NCI-H2196 (cell line): ENCODE data around the gene RHO.

Source experiments
- DNase-seq: peaks from one replicate; lab custom pipeline; 2025; ENCODE audit not compliant: unreplicated experiment; lab: John Stamatoyannopoulos, UW

Gene RHO

DNA sequence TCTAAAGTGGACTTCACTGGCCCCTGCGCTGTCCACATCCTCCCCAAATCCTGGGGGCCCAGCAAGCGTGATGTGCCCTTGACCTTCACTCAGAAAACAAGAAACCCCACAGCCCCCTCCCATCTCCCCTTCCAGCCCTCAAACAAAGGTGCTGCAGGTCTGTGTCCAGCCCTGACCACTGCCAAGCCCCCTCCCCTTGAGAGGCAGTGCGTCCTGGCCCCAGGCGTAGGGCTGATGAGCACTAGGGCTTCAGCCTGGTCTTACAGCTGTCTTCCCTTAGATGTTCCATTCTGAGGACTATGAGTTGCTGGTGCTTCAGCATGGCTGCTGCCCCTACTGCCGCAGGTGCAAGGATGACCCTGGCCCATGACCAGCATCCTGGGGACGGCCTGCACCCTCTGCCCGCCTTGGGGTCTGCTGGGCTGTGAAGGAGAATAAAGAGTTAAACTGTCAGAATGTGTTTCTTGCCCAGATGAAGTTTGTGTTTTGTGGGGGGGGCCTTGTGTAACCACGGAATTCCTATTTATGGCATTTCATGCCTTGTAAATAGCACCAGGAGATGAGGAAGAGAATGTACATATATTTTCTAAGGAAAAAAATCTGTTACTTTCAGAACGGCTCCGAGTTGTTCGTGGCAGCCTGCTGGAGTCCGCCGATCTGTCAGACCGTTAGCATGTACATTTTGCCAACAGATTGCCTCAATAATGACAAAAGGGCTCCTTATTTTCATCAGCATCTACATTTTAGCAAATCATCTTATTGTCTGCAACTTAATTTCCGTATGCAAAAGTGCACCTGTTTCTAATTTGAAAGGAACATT lies 8.3 kb upstream of the RHO start:
- DNase-seq, result no peak

DNA sequence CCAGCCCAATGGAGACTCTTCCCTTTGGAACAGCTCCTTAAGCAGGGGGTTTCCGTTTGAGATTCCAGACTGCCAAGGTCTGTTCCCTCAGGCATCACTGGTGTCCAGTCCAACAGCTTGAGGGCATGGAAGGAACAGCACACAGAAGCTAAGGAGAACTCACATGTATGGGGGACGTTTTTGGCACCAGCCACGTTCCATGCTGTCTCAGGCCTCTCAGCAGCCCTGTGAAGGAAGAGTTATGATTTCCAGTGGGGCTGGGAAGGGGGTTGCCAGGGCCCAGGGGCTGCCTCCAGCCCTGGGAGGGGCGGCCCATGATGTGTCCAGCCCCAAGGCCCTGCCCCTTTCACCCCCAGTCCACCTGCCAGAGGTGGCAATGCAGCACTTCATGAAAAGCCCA lies 7.5 kb upstream of the RHO start:
- DNase-seq, result no peak

DNA sequence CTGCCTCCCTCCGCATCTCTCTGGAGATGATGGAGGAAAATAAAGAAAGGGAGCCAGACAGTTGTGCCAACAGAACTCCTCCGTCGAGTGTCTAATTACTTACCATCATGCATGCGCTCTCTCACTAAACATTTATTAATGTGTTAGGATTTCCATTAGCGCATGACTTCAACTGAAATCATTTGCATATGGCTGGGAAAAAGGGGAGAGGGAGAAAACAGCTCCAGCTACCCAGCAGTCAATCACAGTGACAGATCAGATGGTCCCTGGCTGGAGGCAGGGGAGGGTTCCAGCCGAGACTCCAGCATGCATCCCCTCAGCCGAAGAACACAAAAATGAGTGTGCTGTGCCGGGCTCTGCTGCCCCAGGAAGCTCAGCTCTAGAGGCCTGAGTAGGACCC lies 6.8 kb upstream of the RHO start:
- DNase-seq, result no peak

DNA sequence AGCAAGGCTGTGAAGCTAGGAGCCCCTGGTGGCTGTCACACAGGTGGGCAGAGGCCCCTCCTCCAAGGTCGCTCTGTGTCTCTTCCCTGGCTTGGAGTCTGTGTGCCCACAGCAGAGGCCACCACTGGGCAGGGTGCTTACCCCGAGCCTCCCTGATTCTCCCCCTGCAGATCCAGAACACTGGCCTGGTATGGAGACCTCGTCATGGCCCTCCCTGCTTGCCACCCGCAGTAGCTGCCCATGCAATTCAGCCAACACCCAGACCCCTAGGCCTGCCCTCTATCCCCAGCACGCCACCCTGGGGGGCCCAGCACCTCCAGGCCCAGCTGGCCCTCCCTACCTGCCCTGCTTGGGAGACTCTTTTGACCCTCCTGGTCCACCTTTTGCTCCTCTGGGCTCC lies 5.5 kb upstream of the RHO start:
- no peak for DNase-seq

DNA sequence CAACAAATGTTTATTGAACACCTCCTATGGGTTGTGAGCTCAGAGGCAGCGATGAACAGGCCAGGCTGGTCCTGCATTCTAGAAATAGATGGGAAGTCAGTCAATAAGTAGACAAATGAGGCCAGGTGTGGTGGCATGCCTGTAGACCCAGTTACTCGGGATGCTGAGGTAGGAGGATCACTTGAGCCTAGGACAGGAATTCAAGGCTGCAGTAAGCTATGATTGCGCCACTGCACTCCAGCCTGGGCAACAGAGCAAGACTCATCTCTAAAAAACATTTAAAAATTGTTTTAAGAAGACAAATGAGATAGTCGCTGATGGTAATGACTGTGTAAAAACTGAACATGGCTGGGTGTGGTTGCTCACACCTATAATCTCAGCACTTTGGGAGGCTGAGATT lies 4.4 kb upstream of the RHO start:
- no peak for DNase-seq

DNA sequence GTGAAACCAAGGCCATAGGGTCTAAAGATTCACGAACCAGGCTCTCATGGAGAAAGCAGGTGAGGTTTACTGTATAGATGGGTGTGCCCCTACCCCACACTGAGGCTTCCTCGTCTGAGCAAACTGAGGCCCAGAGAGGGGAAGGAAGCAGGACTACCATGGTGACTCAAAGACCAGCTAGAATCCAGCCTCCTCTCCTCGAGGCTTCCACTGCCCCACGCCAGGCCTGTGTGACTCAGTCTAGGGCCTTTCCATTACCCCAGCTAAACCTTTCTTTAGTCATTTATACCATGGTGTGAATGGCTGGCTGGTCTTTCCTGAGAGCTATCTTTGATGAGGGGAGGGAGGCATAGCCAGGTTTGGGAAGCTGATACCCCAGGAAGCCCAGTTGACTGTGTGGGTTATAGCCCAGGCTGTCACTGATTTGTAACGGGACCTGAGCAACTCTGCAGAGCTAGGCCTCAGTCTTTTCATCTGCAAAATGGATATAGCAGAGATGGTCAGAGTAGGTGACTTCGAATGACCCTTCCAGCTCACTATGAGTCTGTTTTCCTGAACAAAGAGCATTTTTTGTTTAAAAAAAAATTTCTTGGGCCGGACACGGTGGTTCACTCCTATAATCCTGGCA lies 3.0 kb upstream of the RHO start:
- no peak for DNase-seq

DNA sequence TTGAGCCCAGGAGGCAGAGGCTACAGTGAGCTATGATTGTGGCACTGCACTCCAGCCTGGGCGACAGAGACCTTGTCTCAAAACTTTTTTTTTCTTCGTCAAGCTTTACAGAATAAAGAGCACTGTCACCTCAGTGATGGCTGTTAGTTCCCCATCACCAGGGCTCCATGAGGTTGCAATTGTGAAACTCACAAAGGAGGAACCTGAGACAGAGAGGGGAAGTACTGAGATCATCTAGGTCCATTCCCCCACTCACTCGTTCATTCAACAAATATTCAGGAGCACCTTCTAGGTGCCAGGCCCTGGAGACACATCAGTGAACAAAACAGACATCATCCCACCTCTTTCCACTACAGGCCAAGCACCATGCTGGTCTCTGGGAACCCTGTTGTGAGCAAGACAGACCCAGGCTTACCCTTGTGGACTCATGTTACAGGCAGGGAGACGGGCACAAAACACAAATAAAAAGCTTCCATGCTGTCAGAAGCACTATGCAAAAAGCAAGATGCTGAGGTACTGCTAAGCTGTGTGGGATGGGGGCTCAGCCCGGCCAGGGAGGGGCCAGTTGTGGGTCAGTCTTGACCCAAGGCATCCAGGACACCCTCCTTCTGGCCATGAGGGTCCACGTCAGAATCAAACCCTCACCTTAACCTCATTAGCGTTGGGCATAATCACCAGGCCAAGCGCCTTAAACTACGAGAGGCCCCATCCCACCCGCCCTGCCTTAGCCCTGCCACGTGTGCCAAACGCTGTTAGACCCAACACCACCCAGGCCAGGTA lies 2.1 kb upstream of the RHO start:
- no peak for DNase-seq

DNA sequence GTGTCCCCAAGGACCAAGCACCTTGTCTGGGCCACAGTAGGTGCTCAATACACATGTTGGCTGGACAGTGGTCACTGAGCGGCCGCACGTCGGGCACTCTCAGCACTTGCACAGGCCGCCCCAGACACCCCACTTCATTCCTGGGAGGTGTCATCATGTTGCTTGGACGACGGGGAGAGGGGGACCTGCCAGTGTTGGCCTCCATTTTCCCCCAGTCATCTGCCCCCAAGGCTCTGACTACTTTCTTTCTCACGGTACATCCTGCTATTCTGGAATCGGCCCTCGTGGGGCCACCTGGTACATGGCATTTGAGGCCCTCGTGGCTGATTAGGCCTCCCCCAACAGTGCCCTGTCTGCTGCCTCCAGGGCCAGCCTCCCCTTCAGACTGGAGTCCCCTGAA lies 1.2 kb upstream of the RHO start:
- DNase-seq, result no peak

DNA sequence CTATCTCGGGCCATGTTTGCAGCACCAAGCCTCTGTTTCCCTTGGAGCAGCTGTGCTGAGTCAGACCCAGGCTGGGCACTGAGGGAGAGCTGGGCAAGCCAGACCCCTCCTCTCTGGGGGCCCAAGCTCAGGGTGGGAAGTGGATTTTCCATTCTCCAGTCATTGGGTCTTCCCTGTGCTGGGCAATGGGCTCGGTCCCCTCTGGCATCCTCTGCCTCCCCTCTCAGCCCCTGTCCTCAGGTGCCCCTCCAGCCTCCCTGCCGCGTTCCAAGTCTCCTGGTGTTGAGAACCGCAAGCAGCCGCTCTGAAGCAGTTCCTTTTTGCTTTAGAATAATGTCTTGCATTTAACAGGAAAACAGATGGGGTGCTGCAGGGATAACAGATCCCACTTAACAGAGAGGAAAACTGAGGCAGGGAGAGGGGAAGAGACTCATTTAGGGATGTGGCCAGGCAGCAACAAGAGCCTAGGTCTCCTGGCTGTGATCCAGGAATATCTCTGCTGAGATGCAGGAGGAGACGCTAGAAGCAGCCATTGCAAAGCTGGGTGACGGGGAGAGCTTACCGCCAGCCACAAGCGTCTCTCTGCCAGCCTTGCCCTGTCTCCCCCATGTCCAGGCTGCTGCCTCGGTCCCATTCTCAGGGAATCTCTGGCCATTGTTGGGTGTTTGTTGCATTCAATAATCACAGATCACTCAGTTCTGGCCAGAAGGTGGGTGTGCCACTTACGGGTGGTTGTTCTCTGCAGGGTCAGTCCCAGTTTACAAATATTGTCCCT lies 1.2 kb downstream of the RHO start:
- DNase-seq, result no peak

DNA sequence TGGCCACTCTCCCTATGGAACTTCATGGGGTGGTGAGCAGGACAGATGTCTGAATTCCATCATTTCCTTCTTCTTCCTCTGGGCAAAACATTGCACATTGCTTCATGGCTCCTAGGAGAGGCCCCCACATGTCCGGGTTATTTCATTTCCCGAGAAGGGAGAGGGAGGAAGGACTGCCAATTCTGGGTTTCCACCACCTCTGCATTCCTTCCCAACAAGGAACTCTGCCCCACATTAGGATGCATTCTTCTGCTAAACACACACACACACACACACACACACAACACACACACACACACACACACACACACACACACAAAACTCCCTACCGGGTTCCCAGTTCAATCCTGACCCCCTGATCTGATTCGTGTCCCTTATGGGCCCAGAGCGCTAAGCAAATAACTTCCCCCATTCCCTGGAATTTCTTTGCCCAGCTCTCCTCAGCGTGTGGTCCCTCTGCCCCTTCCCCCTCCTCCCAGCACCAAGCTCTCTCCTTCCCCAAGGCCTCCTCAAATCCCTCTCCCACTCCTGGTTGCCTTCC lies 1.9 kb downstream of the RHO start:
- no peak for DNase-seq

DNA sequence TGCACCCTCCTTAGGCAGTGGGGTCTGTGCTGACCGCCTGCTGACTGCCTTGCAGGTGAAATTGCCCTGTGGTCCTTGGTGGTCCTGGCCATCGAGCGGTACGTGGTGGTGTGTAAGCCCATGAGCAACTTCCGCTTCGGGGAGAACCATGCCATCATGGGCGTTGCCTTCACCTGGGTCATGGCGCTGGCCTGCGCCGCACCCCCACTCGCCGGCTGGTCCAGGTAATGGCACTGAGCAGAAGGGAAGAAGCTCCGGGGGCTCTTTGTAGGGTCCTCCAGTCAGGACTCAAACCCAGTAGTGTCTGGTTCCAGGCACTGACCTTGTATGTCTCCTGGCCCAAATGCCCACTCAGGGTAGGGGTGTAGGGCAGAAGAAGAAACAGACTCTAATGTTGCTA lies 2.4 kb downstream of the RHO start:
- DNase-seq, result no peak

DNA sequence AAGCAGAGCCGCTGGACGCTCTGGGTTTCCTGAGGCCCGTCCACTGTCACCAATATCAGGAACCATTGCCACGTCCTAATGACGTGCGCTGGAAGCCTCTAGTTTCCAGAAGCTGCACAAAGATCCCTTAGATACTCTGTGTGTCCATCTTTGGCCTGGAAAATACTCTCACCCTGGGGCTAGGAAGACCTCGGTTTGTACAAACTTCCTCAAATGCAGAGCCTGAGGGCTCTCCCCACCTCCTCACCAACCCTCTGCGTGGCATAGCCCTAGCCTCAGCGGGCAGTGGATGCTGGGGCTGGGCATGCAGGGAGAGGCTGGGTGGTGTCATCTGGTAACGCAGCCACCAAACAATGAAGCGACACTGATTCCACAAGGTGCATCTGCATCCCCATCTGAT lies 3.3 kb downstream of the RHO start:
- no peak for DNase-seq

DNA sequence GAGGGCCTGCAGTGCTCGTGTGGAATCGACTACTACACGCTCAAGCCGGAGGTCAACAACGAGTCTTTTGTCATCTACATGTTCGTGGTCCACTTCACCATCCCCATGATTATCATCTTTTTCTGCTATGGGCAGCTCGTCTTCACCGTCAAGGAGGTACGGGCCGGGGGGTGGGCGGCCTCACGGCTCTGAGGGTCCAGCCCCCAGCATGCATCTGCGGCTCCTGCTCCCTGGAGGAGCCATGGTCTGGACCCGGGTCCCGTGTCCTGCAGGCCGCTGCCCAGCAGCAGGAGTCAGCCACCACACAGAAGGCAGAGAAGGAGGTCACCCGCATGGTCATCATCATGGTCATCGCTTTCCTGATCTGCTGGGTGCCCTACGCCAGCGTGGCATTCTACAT lies 3.8 kb downstream of the RHO start:
- no peak for DNase-seq

DNA sequence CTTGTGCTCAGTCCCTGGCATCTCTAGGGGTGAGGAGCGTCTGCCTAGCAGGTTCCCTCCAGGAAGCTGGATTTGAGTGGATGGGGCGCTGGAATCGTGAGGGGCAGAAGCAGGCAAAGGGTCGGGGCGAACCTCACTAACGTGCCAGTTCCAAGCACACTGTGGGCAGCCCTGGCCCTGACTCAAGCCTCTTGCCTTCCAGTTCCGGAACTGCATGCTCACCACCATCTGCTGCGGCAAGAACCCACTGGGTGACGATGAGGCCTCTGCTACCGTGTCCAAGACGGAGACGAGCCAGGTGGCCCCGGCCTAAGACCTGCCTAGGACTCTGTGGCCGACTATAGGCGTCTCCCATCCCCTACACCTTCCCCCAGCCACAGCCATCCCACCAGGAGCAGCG lies 5.0 kb downstream of the RHO start:
- DNase-seq, result no peak

DNA sequence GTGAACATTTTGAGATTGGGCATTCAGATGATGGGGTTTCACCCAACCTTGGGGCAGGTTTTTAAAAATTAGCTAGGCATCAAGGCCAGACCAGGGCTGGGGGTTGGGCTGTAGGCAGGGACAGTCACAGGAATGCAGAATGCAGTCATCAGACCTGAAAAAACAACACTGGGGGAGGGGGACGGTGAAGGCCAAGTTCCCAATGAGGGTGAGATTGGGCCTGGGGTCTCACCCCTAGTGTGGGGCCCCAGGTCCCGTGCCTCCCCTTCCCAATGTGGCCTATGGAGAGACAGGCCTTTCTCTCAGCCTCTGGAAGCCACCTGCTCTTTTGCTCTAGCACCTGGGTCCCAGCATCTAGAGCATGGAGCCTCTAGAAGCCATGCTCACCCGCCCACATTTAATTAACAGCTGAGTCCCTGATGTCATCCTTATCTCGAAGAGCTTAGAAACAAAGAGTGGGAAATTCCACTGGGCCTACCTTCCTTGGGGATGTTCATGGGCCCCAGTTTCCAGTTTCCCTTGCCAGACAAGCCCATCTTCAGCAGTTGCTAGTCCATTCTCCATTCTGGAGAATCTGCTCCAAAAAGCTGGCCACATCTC lies 6.1 kb downstream of the RHO start:
- no peak for DNase-seq

DNA sequence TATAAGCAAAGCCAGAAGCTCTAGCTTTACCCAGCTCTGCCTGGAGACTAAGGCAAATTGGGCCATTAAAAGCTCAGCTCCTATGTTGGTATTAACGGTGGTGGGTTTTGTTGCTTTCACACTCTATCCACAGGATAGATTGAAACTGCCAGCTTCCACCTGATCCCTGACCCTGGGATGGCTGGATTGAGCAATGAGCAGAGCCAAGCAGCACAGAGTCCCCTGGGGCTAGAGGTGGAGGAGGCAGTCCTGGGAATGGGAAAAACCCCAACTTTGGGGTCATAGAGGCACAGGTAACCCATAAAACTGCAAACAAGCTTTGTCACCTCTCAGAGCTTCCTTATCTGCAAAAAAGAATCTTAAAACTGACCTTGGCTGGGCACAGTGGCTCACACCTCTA lies 6.6 kb downstream of the RHO start:
- no peak for DNase-seq

DNA sequence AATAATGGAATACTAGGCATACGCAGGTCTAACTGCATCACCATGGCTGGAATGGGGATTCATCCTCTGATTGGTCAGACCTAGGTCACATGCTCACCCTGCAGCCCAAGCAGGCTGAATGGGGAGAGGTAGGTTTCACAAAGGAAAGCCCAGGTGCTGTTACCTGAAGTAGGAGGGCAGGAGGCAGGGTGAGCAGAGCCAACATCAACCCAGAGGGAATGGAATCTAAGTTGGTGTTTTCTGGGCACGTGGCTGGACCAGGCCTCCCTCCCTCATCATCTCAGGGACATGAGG lies 7.9 kb downstream of the RHO start:
- no peak for DNase-seq

DNA sequence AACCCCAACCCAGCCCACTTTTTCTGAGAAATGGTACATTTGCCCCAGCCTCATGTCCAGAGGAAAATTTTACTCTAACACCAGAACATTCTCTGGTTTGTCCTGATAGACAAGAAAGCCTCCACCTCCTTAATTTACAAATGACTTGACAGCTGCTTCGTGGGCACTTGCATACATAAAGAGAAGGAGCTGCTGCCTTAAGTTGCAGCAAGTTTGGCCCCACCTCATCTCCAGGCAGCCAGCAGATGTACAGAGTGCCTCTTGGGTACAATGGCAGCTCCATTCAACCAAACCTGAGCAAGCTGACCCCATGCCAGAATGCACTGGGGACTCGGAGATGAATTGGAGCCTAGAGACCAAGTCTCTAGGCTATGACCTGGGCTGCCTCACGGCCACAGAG lies 8.4 kb downstream of the RHO start:
- DNase-seq, result no peak

DNA sequence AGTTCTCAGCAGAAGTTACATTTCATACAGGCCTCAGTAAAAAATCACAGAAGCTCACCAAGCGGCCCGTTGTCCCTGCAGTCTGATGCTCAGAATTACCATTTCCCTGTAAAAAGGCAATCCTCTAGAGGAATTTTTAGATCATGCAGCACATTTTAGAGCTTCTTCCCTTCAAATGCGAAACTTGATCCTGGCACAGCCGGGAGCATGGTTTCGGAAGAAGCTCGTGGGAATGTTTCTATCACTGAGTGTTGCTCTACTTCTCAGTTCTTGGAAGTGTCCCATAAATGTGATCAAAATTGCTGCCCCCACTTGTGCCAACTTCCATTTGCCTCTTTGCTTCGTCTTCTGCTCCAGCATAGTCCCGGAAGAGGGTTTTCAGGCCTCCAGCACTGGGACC lies 10.8 kb downstream of the RHO start:
- DNase-seq, result no peak

DNA sequence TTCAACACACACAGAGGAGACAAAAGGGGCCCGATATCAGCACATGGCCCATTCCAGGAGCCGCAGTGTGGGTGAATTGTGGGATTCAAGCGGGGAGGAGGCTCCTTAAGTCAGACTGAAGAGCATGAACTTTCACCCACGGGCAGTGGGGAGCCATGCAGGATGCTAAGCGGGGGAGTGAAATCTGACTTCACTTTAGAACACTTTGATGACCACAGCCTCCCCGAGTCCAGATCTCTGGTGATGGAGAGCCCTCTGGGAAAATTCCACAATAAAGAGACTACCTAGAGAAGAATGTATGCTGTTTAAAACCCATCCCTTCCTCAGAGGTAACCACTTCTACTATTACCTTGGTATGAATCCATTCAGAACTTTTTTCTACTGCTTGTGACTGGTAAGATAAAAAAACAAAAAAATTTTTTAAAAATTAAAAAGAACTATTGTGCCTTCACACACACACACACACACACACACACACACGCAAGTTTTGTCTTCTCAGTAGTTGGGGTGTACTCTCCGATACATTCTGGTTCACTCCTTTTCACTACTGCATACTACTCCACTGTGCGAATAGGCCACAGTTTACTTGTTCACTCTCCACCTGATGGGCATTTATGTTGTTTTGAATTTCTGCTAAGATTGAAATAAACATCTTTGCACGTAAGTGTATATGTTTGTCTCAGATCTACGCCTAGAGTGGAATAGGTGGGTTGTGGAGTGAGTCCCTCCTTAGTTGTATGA lies 12.5 kb downstream of the RHO start:
- DNase-seq, result no peak
